IMR-90 (cell line): ENCODE measurements around the gene F2RL3. TPM values are rescaled to one million over a fixed set of nuclear protein-coding genes. Genes with fewer than 3 reads are reported as not detected.

ENCODE experiments used
- ATAC-seq: fragments of 200-7000 bp; cut with Tn5 transposase; 2 replicates; pipeline ENCODE4 v1.9.1; 2020; ENCODE audit warnings: low read depth, mild to moderate bottlenecking, moderate library complexity
- BruUV-seq: library from RNA; stranded (reverse); fragments of 400-500 nt; replicated peaks from 2 replicates; lab custom pipeline; 2021; lab: Mats Ljungman, UMichigan
- CTCF ChIA-PET: fragments of 300-600 bp; formaldehyde crosslinking; extraction: SDS; loops from one replicate; lab custom pipeline; 2021; ENCODE audit warnings: antibody characterized with exemption; lab: Yijun Ruan, JAX
- POLR2A ChIA-PET: fragments of 300-600 bp; sonication (Branson Sonifier 250); formaldehyde crosslinking; loops from one replicate; lab custom pipeline; 2022; ENCODE audit warnings: antibody characterized with exemption; ENCODE audit not compliant: unreplicated experiment; lab: Charles Lee
- DNase-seq: peaks from one replicate; pipeline ENCODE4 v3.0.0; 2013
- H2AFZ ChIP-seq: replicated peaks from 2 replicates; pipeline ENCODE3; 2013; ENCODE audit warnings: low read length, mild to moderate bottlenecking; ENCODE audit not compliant: poor library complexity
- H2AK5ac ChIP-seq: 2 replicates; pipeline ENCODE4 v1.6.1; 2013; ENCODE audit warnings: low read depth, low read length, inconsistent platforms
- H2AK9ac ChIP-seq: replicated peaks from 2 replicates; pipeline ENCODE3; 2013; ENCODE audit warnings: mild to moderate bottlenecking, low read depth, low read length, moderate library complexity; ENCODE audit not compliant: poor library complexity
- H2BK120ac ChIP-seq: 2 replicates; pipeline ENCODE4 v1.6.1; 2013; ENCODE audit warnings: low read depth, low read length, inconsistent platforms
- H2BK15ac ChIP-seq: 3 replicates; pipeline ENCODE4 v1.6.1; 2013; ENCODE audit warnings: low read depth, low read length, inconsistent platforms
- H2BK20ac ChIP-seq: 2 replicates; pipeline ENCODE4 v1.6.1; 2013; ENCODE audit warnings: low read depth, mild to moderate bottlenecking, inconsistent platforms, low read length, moderate library complexity
- H2BK5ac ChIP-seq: 2 replicates; pipeline ENCODE4 v1.6.1; 2013; ENCODE audit warnings: mild to moderate bottlenecking, low read depth, low read length, inconsistent platforms; ENCODE audit not compliant: poor library complexity, severe bottlenecking
- H3K14ac ChIP-seq: replicated peaks from 2 replicates; pipeline ENCODE4 v1.6.1; 2013; ENCODE audit warnings: low read depth, low read length, inconsistent platforms
- H3K18ac ChIP-seq: 2 replicates; pipeline ENCODE4 v1.6.1; 2013; ENCODE audit warnings: low read depth, low read length, control low read depth
- H3K23ac ChIP-seq: 2 replicates; pipeline ENCODE4 v1.6.1; 2013; ENCODE audit warnings: low read depth, low read length, inconsistent platforms
- H3K27ac ChIP-seq: 2 replicates; pipeline ENCODE4 v1.5.1; 2013; ENCODE audit warnings: mild to moderate bottlenecking, control low read depth, low read length; ENCODE audit not compliant: insufficient read depth
- H3K27me3 ChIP-seq: 2 replicates; pipeline ENCODE4 v1.6.1; 2013; ENCODE audit warnings: low read length; ENCODE audit not compliant: control insufficient read depth, insufficient read depth
- H3K36me3 ChIP-seq: 2 replicates; pipeline ENCODE4 v1.6.1; 2013; ENCODE audit warnings: low read length, mixed read lengths; ENCODE audit not compliant: control insufficient read depth, insufficient read depth
- H3K4ac ChIP-seq: 2 replicates; pipeline ENCODE4 v1.6.1; 2013; ENCODE audit warnings: low read depth, low read length, inconsistent platforms
- H3K4me1 ChIP-seq: 2 replicates; pipeline ENCODE4 v1.6.1; 2013; ENCODE audit warnings: low read length, mixed read lengths; ENCODE audit not compliant: control insufficient read depth, insufficient read depth
- H3K4me2 ChIP-seq: 2 replicates; pipeline ENCODE4 v1.6.1; 2013; ENCODE audit warnings: low read depth, mild to moderate bottlenecking, control low read depth, low read length, moderate library complexity
- H3K4me3 ChIP-seq: 2 replicates; pipeline ENCODE4 v1.5.1; 2013; ENCODE audit warnings: low read depth, mild to moderate bottlenecking, control low read depth, low read length, moderate library complexity; ENCODE audit not compliant: insufficient read depth
- H3K56ac ChIP-seq: 2 replicates; pipeline ENCODE4 v1.6.1; 2013; ENCODE audit warnings: low read length, inconsistent platforms; ENCODE audit not compliant: insufficient read depth; ENCODE audit errors: extremely low read depth
- H3K79me1 ChIP-seq, 2 experiments: 2 replicates each; pipeline ENCODE4 v1.6.1; 2013; ENCODE audit warnings: low read length in 2 of 2, inconsistent platforms in 1 of 2, low read depth in 1 of 2
- H3K9ac ChIP-seq: 2 replicates; pipeline ENCODE4 v1.6.1; 2013; ENCODE audit warnings: low read depth, low read length, control low read depth
- H3K9me1 ChIP-seq: 2 replicates; pipeline ENCODE4 v1.6.1; 2013; ENCODE audit warnings: low read length, inconsistent platforms; ENCODE audit not compliant: insufficient read depth
- H3K9me3 ChIP-seq: 2 replicates; pipeline ENCODE4 v1.6.1; 2013; ENCODE audit warnings: low read length; ENCODE audit not compliant: control insufficient read depth, insufficient read depth
- H4K20me1 ChIP-seq: 2 replicates; pipeline ENCODE4 v1.6.1; 2013; ENCODE audit warnings: low read length, inconsistent platforms; ENCODE audit not compliant: insufficient read depth
- H4K5ac ChIP-seq: 2 replicates; pipeline ENCODE4 v1.6.1; 2013; ENCODE audit warnings: mild to moderate bottlenecking, low read depth, low read length, control low read depth
- H4K8ac ChIP-seq, 2 experiments: 2 replicates each; pipeline ENCODE4 v1.6.1; 2013; ENCODE audit warnings: low read depth in 2 of 2, low read length in 2 of 2, control low read depth in 1 of 2, inconsistent platforms in 1 of 2
- H4K91ac ChIP-seq: 2 replicates; pipeline ENCODE4 v1.6.1; 2013; ENCODE audit warnings: low read depth, low read length, inconsistent platforms; ENCODE audit not compliant: insufficient read depth
- CEBPB ChIP-seq: IDR thresholded peaks from 2 replicates; pipeline ENCODE4 v1.6.1; 2012; ENCODE audit warnings: low read depth, low read length, improper control_type of control experiment
- CHD1 ChIP-seq: IDR thresholded peaks from 2 replicates; pipeline ENCODE4 v1.6.1; 2012; ENCODE audit warnings: low read depth, low read length, improper control_type of control experiment
- CTCF ChIP-seq: conservative IDR thresholded peaks from 2 replicates; pipeline ENCODE4 v1.5.1; 2012; ENCODE audit warnings: mild to moderate bottlenecking, low read depth, low read length, improper control_type of control experiment
- FOS ChIP-seq: fragments of 150-350 bp; IDR thresholded peaks from 2 replicates; pipeline ENCODE4 v1.6.1; 2016; ENCODE audit warnings: low read depth, low read length
- MAZ ChIP-seq: IDR thresholded peaks from 2 replicates; pipeline ENCODE4 v1.6.1; 2012; ENCODE audit warnings: low read depth, mild to moderate bottlenecking, low read length, improper control_type of control experiment, moderate library complexity, borderline replicate concordance
- POLR2A ChIP-seq: IDR thresholded peaks from 2 replicates; pipeline ENCODE4 v1.6.1; 2012; ENCODE audit warnings: mild to moderate bottlenecking, low read depth, low read length
- RAD21 ChIP-seq: IDR thresholded peaks from 2 replicates; pipeline ENCODE4 v1.6.1; 2012; ENCODE audit warnings: low read length, improper control_type of control experiment
- RFX5 ChIP-seq: IDR thresholded peaks from 2 replicates; pipeline ENCODE4 v1.8.0; 2012; ENCODE audit warnings: low read depth, mild to moderate bottlenecking, low read length, moderate library complexity
- SMC3 ChIP-seq: fragments of 150-350 bp; IDR thresholded peaks from 2 replicates; pipeline ENCODE4 v1.6.1; 2016; ENCODE audit warnings: low read depth, mild to moderate bottlenecking, antibody characterized with exemption, low read length, moderate library complexity
- USF2 ChIP-seq: fragments of 150-350 bp; IDR thresholded peaks from 2 replicates; pipeline ENCODE4 v1.6.1; 2017; ENCODE audit warnings: mild to moderate bottlenecking, antibody characterized with exemption, low read length, low read depth
- WGBS, 2 experiments: methylation state at CpG; one replicate each; pipeline versions ENCODE4 v1.1.5 to v1.1.7; 2013; ENCODE audit warnings: missing lambda C conversion rate in 2 of 2; ENCODE audit not compliant: insufficient read length in 1 of 2; ENCODE audit errors: extremely low coverage in 2 of 2; 5-methylcytosine and 5-hydroxymethylcytosine counted together
- dilution Hi-C: fragments of 300-500 bp; cut with HindIII; formaldehyde crosslinking; loops from one replicate; pipeline ENCODE4 v1.14.3; 2018; ENCODE audit warnings: low sequenced_read_pairs; ENCODE audit not compliant: unreplicated experiment
- in situ Hi-C: fragments of 300-500 bp; cut with MboI; formaldehyde crosslinking; loops from 3 replicates; pipeline ENCODE4 v1.14.3; 2019; ENCODE audit warnings: low sequenced_read_pairs, inconsistent platforms, mixed read lengths
- intact Hi-C: fragments of 100-400 bp; cut with micrococcal nuclease; formaldehyde crosslinking; loops from 2 replicates; pipeline ENCODE4 v1.10.0; 2022
- polyA plus RNA-seq, 3 experiments: library from polyadenylated mRNA; depleted of rRNA; stranded (reverse); fragments of >200 nt; gene quantifications; 2 replicates each; pipeline ENCODE4 v1.2.3, GENCODE V29; 2012; ENCODE audit warnings: low replicate concordance in 1 of 3
- total RNA-seq: library from RNA; depleted of rRNA; stranded (reverse); fragments of >200 nt; gene quantifications from 2 replicates; pipeline ENCODE4 v1.2.3, GENCODE V29; 2012
- TF ChIP-seq, protein P1 (sequence below): fragments of 150-350 bp; IDR thresholded peaks from 2 replicates; pipeline ENCODE4 v1.6.1; 2016; ENCODE audit warnings: low read depth, mild to moderate bottlenecking, low read length, moderate library complexity, borderline replicate concordance

F2RL3 gene
- total and polyA plus RNA-seq, 2 of the 4 experiments (the other 2 are of a cell fraction): 0.03 TPM; not detected in 1

DNA sequence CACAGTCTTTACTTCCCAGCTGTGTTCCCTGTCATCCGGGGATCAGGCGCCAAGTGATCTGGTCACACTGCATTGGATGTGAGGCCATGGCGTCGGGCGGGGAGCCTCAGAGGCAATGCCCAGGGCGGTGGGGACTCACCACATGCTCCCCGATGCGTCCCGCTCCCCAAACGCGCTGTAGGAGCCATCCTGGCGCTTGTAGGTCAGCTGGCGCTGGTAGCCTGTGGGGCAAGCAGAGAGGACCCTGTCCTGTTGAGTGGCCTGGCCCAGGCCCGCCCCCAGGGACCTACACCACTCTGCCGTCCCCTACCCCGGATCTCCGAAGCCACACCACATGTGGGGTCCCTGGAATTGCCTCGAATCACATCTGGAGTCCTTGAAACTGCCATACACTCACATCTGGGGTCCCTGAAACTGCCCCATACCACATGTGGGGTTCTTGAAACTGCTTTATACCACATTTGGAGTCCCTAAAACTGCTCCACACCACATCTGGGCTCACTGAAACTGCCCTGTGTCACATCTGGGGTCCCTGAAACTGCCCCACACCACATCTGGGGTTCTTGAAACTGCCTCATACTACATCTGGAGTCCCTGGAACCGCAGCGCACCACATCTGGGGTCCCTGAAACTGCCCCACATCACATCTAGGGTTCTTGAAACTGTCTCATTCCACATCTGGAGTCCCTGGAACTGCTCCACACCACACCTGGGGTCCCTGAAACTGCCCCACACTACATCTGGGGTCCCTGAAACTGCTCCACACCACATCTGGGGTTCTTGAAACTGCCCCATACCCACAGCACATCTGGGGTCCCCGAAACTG lies 33.2 kb downstream of the F2RL3 start (continued):
- TF ChIP-seq USF2: no peak

DNA sequence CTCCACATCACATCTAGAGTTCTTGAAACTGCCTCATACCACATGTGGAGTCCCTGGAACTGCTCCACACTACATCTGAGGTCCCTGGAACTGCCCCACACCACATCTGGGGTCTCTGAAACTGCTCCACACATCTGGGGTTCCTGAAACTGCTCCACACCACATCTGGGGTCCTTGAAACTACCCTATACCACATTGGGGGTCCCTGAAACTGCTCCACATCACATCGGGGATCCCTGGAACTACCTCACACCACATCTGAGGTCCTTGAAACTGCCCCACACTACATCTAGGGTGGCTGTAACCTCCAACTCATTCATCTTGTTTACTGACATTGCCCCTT lies 33.8 kb downstream of the F2RL3 start:
- CTCF ChIA-PET: no interaction called here

More for the DNA sequence above, 33.8 kb downstream of the F2RL3 start:
- Histone ChIP-seq H4K20me1 (no peaks in the 10 kb centered on the region), H3K4me1 (no peaks in the 10 kb centered on the region; the same call in 1 of the 2 replicates), H2AK9ac (no peak overlapping the region), H3K9ac (no peak overlapping the region), H3K14ac (no peak overlapping the region), H4K91ac (no peak overlapping the region), H3K9me1 (no peaks in the 10 kb centered on the region), H2BK120ac (no peak overlapping the region), H2BK5ac (no peak overlapping the region), H3K56ac (no peak overlapping the region), H2BK20ac (no peak overlapping the region), H2AFZ (no peak overlapping the region), H3K23ac (no peak overlapping the region), H4K8ac (no peak overlapping the region), H3K36me3 (no peaks in the 10 kb centered on the region), H3K9me3 (peaks cover 10% of the 10 kb centered on the region), H4K5ac (no peak overlapping the region), H3K4me3 (no peak overlapping the region), H3K18ac (no peak overlapping the region), H3K4ac (no peak overlapping the region), H2AK5ac (no peak overlapping the region), H3K27ac (no peak overlapping the region), H3K79me1 (no peaks in the 10 kb centered on the region), H3K27me3 (no peaks in the 10 kb centered on the region), H3K4me2 (no peak overlapping the region), H2BK15ac (no peak overlapping the region)
- intact Hi-C loops: no loop called here
- ATAC-seq (no peak), DNase-seq (no peak)
- POLR2A ChIA-PET: no interaction called here
- in situ Hi-C loops: no loop called here
- no TSS peak for BruUV-seq
- dilution Hi-C loops: no loop called here
- 80% methylated on average over 1 of the region's 1 CpG; no CpG with 5 or more reads in 1 of the 2 experiments for WGBS, 2 experiments
- TF ChIP-seq POLR2A: no peak
- TF ChIP-seq CEBPB: no peak
- TF ChIP-seq FOS: no peak
- TF ChIP-seq, protein P1, sequence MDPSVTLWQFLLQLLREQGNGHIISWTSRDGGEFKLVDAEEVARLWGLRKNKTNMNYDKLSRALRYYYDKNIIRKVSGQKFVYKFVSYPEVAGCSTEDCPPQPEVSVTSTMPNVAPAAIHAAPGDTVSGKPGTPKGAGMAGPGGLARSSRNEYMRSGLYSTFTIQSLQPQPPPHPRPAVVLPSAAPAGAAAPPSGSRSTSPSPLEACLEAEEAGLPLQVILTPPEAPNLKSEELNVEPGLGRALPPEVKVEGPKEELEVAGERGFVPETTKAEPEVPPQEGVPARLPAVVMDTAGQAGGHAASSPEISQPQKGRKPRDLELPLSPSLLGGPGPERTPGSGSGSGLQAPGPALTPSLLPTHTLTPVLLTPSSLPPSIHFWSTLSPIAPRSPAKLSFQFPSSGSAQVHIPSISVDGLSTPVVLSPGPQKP: no peak
- no peak for TF ChIP-seq SMC3
- TF ChIP-seq MAZ: no peak
- TF ChIP-seq RFX5: no peak
- TF ChIP-seq CTCF: no peak
- no peak for TF ChIP-seq RAD21
- TF ChIP-seq CHD1: no peak
- no peak for TF ChIP-seq USF2
